Measurements from ENCODE around the gene SLC35B3. TPM values are rescaled to one million over a fixed set of nuclear protein-coding genes. Genes with fewer than 3 reads are reported as not detected.

The SLC35B3 gene
- total RNA-seq, 1 experiment from 2014 or later = 22.0 TPM

- no peak for DNase-seq (ENCODE audit: unreplicated experiment)
- POLR2A ChIA-PET = no interaction called here
- no peaks in the 10 kb centered on the region for H3K27me3 Mint-ChIP-seq (ENCODE audit: insufficient read depth, unreplicated experiment)
- intact Hi-C loops (cut with micrococcal nuclease) = loop anchor here (10.0 kb wide), 1 partner anchor 1985 kb away; no protein-coding TSS in a partner anchor
- H3K9me3 Mint-ChIP-seq (ENCODE audit: unreplicated experiment) = no peaks in the 10 kb centered on the region
- H3K27ac Mint-ChIP-seq (ENCODE audit: low read depth, unreplicated experiment) = no peak overlapping the region
- TF ChIP-seq CTCF (IDR thresholded peaks at IDR 0.05; ENCODE audit: unreplicated experiment) = no peak
- peaks cover 7% of the 10 kb centered on the region for H3K36me3 Mint-ChIP-seq (ENCODE audit: insufficient read depth, unreplicated experiment)
- H3K4me1 Mint-ChIP-seq (ENCODE audit: insufficient read depth, unreplicated experiment) = peaks cover 4% of the 10 kb centered on the region
- H3K4me3 Mint-ChIP-seq (ENCODE audit: unreplicated experiment) = no peak overlapping the region
- BruUV-seq (replicated peaks) = no TSS peak
- CTCF ChIA-PET = interaction anchor here (0.6 kb wide), 1 partner anchor 574 kb away, joined by 3 read pairs; no protein-coding TSS in a partner anchor
Measured at GRCh38 chr6:8439601-8440268, 4.4 kb upstream of the SLC35B3 start.

- intact Hi-C loops (cut with micrococcal nuclease) = loop anchor here (10.0 kb wide), 1 partner anchor 1987 kb away; no protein-coding TSS in a partner anchor
- POLR2A ChIA-PET = interaction anchor here (0.7 to 1.3 kb wide), 2 partner anchors 13 to 16 kb away, joined by 3 read pairs; no protein-coding TSS in a partner anchor
- peaks cover 7% of the 10 kb centered on the region for H3K36me3 Mint-ChIP-seq (ENCODE audit: insufficient read depth, unreplicated experiment)
- no TSS peak for BruUV-seq (replicated peaks)
- no peaks in the 10 kb centered on the region for H3K27me3 Mint-ChIP-seq (ENCODE audit: insufficient read depth, unreplicated experiment)
- H3K4me3 Mint-ChIP-seq (ENCODE audit: unreplicated experiment) = no peak overlapping the region
- CTCF ChIA-PET = no interaction called here
- TF ChIP-seq CTCF (IDR thresholded peaks at IDR 0.05; ENCODE audit: unreplicated experiment) = no peak
- DNase-seq (ENCODE audit: unreplicated experiment) = no peak
- peaks cover 13% of the 10 kb centered on the region for H3K4me1 Mint-ChIP-seq (ENCODE audit: insufficient read depth, unreplicated experiment)
- H3K9me3 Mint-ChIP-seq (ENCODE audit: unreplicated experiment) = no peaks in the 10 kb centered on the region
- no peak overlapping the region for H3K27ac Mint-ChIP-seq (ENCODE audit: low read depth, unreplicated experiment)
Measured at GRCh38 chr6:8437813-8438212, 2.5 kb upstream of the SLC35B3 start.

GRCh38 chr6:8436966-8437365, 1.6 kb upstream of the SLC35B3 start:
- BruUV-seq (replicated peaks) = no TSS peak
- Mint-ChIP-seq H3K36me3 (ENCODE audit: insufficient read depth, unreplicated experiment) (peaks cover 7% of the 10 kb centered on the region), H3K27me3 (ENCODE audit: insufficient read depth, unreplicated experiment) (no peaks in the 10 kb centered on the region), H3K9me3 (ENCODE audit: unreplicated experiment) (no peaks in the 10 kb centered on the region), H3K27ac (ENCODE audit: low read depth, unreplicated experiment) (no peak overlapping the region), H3K4me3 (ENCODE audit: unreplicated experiment) (no peak overlapping the region), H3K4me1 (ENCODE audit: insufficient read depth, unreplicated experiment) (peaks cover 18% of the 10 kb centered on the region)
- CTCF ChIA-PET = no interaction called here
- DNase-seq (ENCODE audit: unreplicated experiment) = no peak
- intact Hi-C loops (cut with micrococcal nuclease) = loop anchor here (10.0 kb wide), 1 partner anchor 1988 kb away; no protein-coding TSS in a partner anchor
- POLR2A ChIA-PET = interaction anchor here (0.7 to 1.3 kb wide), 4 partner anchors 14 to 357 kb away, joined by 3 read pairs; no protein-coding TSS in a partner anchor
- no peak for TF ChIP-seq CTCF (IDR thresholded peaks at IDR 0.05; ENCODE audit: unreplicated experiment)

GRCh38 chr6:8435845-8436168, 462 bp upstream of the SLC35B3 start:
- DNase-seq (ENCODE audit: unreplicated experiment) = no peak
- TSS peak; percentile 82 for BruUV-seq (replicated peaks)
- intact Hi-C loops (cut with micrococcal nuclease) = loop anchor here (10.0 kb wide), 1 partner anchor 1989 kb away; no protein-coding TSS in a partner anchor
- Mint-ChIP-seq H3K36me3 (ENCODE audit: insufficient read depth, unreplicated experiment) (peaks cover 16% of the 10 kb centered on the region), H3K4me3 (ENCODE audit: unreplicated experiment) (peak overlapping the region; percentile 95), H3K9me3 (ENCODE audit: unreplicated experiment) (no peaks in the 10 kb centered on the region), H3K27ac (ENCODE audit: low read depth, unreplicated experiment) (peak overlapping the region; percentile 98), H3K27me3 (ENCODE audit: insufficient read depth, unreplicated experiment) (no peaks in the 10 kb centered on the region), H3K4me1 (ENCODE audit: insufficient read depth, unreplicated experiment) (peaks cover 25% of the 10 kb centered on the region)
- ChIA-PET CTCF (interaction anchor here (1.4 kb wide), 1 partner anchor 26 kb away, joined by 5 read pairs; no protein-coding TSS in a partner anchor), POLR2A (interaction anchor here (0.5 to 1.4 kb wide), 7 partner anchors 15 to 305 kb away, joined by 3 read pairs; no protein-coding TSS in a partner anchor)
- no peak for TF ChIP-seq CTCF (IDR thresholded peaks at IDR 0.05; ENCODE audit: unreplicated experiment)

Data from MCF 10A (cell line).